Left ventricle myocardium inferior (tissue), 1 donor: Measurements from ENCODE around the gene MMP28. TPM values are rescaled to one million over a fixed set of nuclear protein-coding genes. Genes with fewer than 3 reads are reported as not detected.

ENCODE experiments used
- DNase-seq: peaks from one replicate; pipeline ENCODE4 v3.0.0-alpha.2; 2020
- H3K27ac ChIP-seq: fragments of 200-600 bp; replicated peaks from 2 replicates; pipeline ENCODE4 v1.8.0; 2021
- H3K27me3 ChIP-seq: fragments of 200-600 bp; 2 replicates; pipeline ENCODE4 v1.8.0; 2021; ENCODE audit warnings: low read depth
- H3K36me3 ChIP-seq: fragments of 200-600 bp; 2 replicates; pipeline ENCODE4 v1.8.0; 2021
- H3K4me1 ChIP-seq: fragments of 200-600 bp; 2 replicates; pipeline ENCODE4 v1.8.0; 2021
- H3K4me3 ChIP-seq: fragments of 200-600 bp; 2 replicates; pipeline ENCODE4 v1.8.0; 2021; ENCODE audit warnings: mild to moderate bottlenecking, moderate library complexity
- H3K9me3 ChIP-seq: fragments of 200-600 bp; replicated peaks from 2 replicates; pipeline ENCODE4 v1.8.0; 2021
- CTCF ChIP-seq: fragments of 200-600 bp; IDR thresholded peaks from 2 replicates; pipeline ENCODE4 v1.8.0; 2021; ENCODE audit warnings: antibody characterized with exemption, mild to moderate bottlenecking, borderline replicate concordance
- intact Hi-C: fragments of 100-400 bp; cut with micrococcal nuclease; formaldehyde crosslinking; loops from one replicate; pipeline ENCODE4 v1.11.0; 2022
- total RNA-seq: library from RNA; stranded (reverse); fragmentation: NEBNext Ultra II Directional; extraction: Animal tissue kit (Norgen Biotek cat#: 25700); gene quantifications from one replicate; pipeline ENCODE4 v1.2.1, GENCODE V29; 2021
- donor health status: DM: no; HTN: yes; CAD: no; lungs with severe emphysema.

The MMP28 gene
- total RNA-seq, 1 donor from 2014 or later = 3.0 TPM

GRCh38 chr17:35747540-35748017, 47.9 kb downstream of the MMP28 start:
- peaks cover 97% of the 10 kb centered on the region for H3K27me3 ChIP-seq
- no peaks in the 10 kb centered on the region for H3K36me3 ChIP-seq
- peak; percentile 90 for TF ChIP-seq CTCF
- no peak overlapping the region for H3K27ac ChIP-seq
- H3K9me3 ChIP-seq = no peaks in the 10 kb centered on the region
- intact Hi-C loops = loop anchor here (5.0 kb wide), 1 partner anchor 135 kb away; no protein-coding TSS in a partner anchor
- DNase-seq = peak; percentile 67
- peaks cover 24% of the 10 kb centered on the region for H3K4me1 ChIP-seq
- no peak overlapping the region for H3K4me3 ChIP-seq

GRCh38 chr17:35745749-35746320, 49.6 kb downstream of the MMP28 start:
- intact Hi-C loops = loop anchor here (5.0 kb wide), 1 partner anchor 134 kb away; no protein-coding TSS in a partner anchor
- Histone ChIP-seq H3K36me3 (no peaks in the 10 kb centered on the region), H3K4me3 (no peak overlapping the region), H3K4me1 (peaks cover 32% of the 10 kb centered on the region), H3K27ac (no peak overlapping the region), H3K9me3 (no peaks in the 10 kb centered on the region), H3K27me3 (peaks cover 100% of the 10 kb centered on the region)
- no peak for TF ChIP-seq CTCF
- no peak for DNase-seq

GRCh38 chr17:35745246-35745645, 50.2 kb downstream of the MMP28 start:
- DNase-seq = no peak
- Histone ChIP-seq H3K27ac (no peak overlapping the region), H3K4me3 (no peak overlapping the region), H3K36me3 (no peaks in the 10 kb centered on the region), H3K27me3 (peaks cover 99% of the 10 kb centered on the region), H3K4me1 (peaks cover 31% of the 10 kb centered on the region), H3K9me3 (no peaks in the 10 kb centered on the region)
- intact Hi-C loops = loop anchor here (5.0 kb wide), 1 partner anchor 133 kb away; no protein-coding TSS in a partner anchor
- no peak for TF ChIP-seq CTCF

GRCh38 chr17:35744830-35745229, 50.6 kb downstream of the MMP28 start:
- no peak overlapping the region for H3K27ac ChIP-seq
- TF ChIP-seq CTCF = no peak
- H3K9me3 ChIP-seq = no peaks in the 10 kb centered on the region
- no peak for DNase-seq
- no peak overlapping the region for H3K4me3 ChIP-seq
- H3K36me3 ChIP-seq = no peaks in the 10 kb centered on the region
- H3K4me1 ChIP-seq = peaks cover 27% of the 10 kb centered on the region
- intact Hi-C loops = loop anchor here (5.0 kb wide), 1 partner anchor 133 kb away; no protein-coding TSS in a partner anchor
- H3K27me3 ChIP-seq = peaks cover 95% of the 10 kb centered on the region

GRCh38 chr17:35743626-35744328, 51.7 kb downstream of the MMP28 start:
- Histone ChIP-seq H3K4me1 (peaks cover 25% of the 10 kb centered on the region), H3K27me3 (peaks cover 85% of the 10 kb centered on the region)
- no peak for DNase-seq

More at GRCh38 chr17:35743626-35744328, 51.7 kb downstream of the MMP28 start:
- H3K27ac ChIP-seq = no peak overlapping the region
- no peaks in the 10 kb centered on the region for H3K36me3 ChIP-seq
- no peak overlapping the region for H3K4me3 ChIP-seq
- TF ChIP-seq CTCF = no peak
- no peaks in the 10 kb centered on the region for H3K9me3 ChIP-seq
- intact Hi-C loops = no loop called here
